HEK293 (cell line): Measurements from ENCODE around the gene PCNX4.

Experiments
- CTCF ChIA-PET: fragments of 350-600 bp; formaldehyde crosslinking; extraction: SDS; loops from one replicate; lab custom pipeline; 2021; ENCODE audit warnings: antibody characterized with exemption; lab: Yijun Ruan, JAX
- POLR2A ChIA-PET: fragments of 300-600 bp; formaldehyde crosslinking; extraction: SDS; loops from one replicate; lab custom pipeline; 2020; ENCODE audit warnings: antibody characterized with exemption, inconsistent platforms; lab: Yijun Ruan, JAX
- H3K27ac ChIP-seq: fragments of 200-500 bp; sonication (Bioruptor generic); 2 replicates; pipeline ENCODE4 v1.5.1; 2014; ENCODE audit warnings: low read depth, low read length, control low read depth, inconsistent platforms; ENCODE audit errors: extremely low read depth
- H3K36me3 ChIP-seq, 2 experiments: fragments of 200-500 bp in 1 of 2; sonication (Bioruptor generic) in 1 of 2; 1 replicate in 1 of 2; 2 replicates in 1 of 2; pipeline ENCODE4 v1.5.1; 2014 to 2017; ENCODE audit warnings: inconsistent platforms in 2 of 2, low read length in 2 of 2; ENCODE audit not compliant: control insufficient read depth in 2 of 2, insufficient read depth in 1 of 2
- H3K4me1 ChIP-seq: fragments of 200-500 bp; sonication (Bioruptor generic); 2 replicates; pipeline ENCODE4 v1.5.1; 2014; ENCODE audit warnings: mild to moderate bottlenecking, low read length, inconsistent platforms; ENCODE audit not compliant: control insufficient read depth, insufficient read depth
- H3K4me3 ChIP-seq: 2 replicates; pipeline ENCODE4 v1.5.1; 2011; ENCODE audit warnings: low read depth, mild to moderate bottlenecking, control low read depth, low read length, moderate library complexity
- H3K9me3 ChIP-seq: fragments of 200-500 bp; sonication (Bioruptor generic); 2 replicates; pipeline ENCODE4 v1.5.1; 2014; ENCODE audit warnings: low read depth, low read length, inconsistent platforms; ENCODE audit not compliant: control insufficient read depth, insufficient read depth
- HIC1 ChIP-seq: fragments of 450-650 bp; formaldehyde crosslinking; IDR thresholded peaks from 2 replicates; pipeline ENCODE4 v1.5.1; 2016; ENCODE audit warnings: missing biosample characterization, missing genetic modification characterization
- HOXC10 ChIP-seq: sonication (generic); formaldehyde crosslinking; IDR thresholded peaks from 2 replicates; pipeline ENCODE4 v1.8.1; 2023; ENCODE audit warnings: mild to moderate bottlenecking, missing genetic modification reagents
- OVOL3 ChIP-seq: fragments of 450-650 bp; formaldehyde crosslinking; IDR thresholded peaks from 2 replicates; pipeline ENCODE4 v1.5.1; 2016; ENCODE audit warnings: missing biosample characterization, missing genetic modification characterization
- PATZ1 ChIP-seq: fragments of 450-650 bp; formaldehyde crosslinking; IDR thresholded peaks from 2 replicates; pipeline ENCODE4 v1.5.1; 2016; ENCODE audit warnings: missing biosample characterization, missing genetic modification characterization
- SP3 ChIP-seq: fragments of 450-650 bp; formaldehyde crosslinking; IDR thresholded peaks from 2 replicates; pipeline ENCODE4 v1.5.1; 2016; ENCODE audit warnings: missing biosample characterization, missing genetic modification characterization
- TCF7L2 ChIP-seq: IDR thresholded peaks from 2 replicates; pipeline ENCODE4 v1.6.1; 2011; ENCODE audit warnings: low read depth, mild to moderate bottlenecking, inconsistent platforms, low read length, moderate library complexity, borderline replicate concordance
- YY2 ChIP-seq: fragments of 450-650 bp; formaldehyde crosslinking; IDR thresholded peaks from 2 replicates; pipeline ENCODE4 v1.5.1; 2016; ENCODE audit warnings: missing biosample characterization, missing genetic modification characterization
- ZBTB1 ChIP-seq: fragments of 450-650 bp; formaldehyde crosslinking; IDR thresholded peaks from 2 replicates; pipeline ENCODE4 v1.5.1; 2016; ENCODE audit warnings: missing biosample characterization, missing genetic modification characterization
- ZBTB6 ChIP-seq: fragments of 450-650 bp; formaldehyde crosslinking; IDR thresholded peaks from 2 replicates; pipeline ENCODE4 v1.5.1; 2017; ENCODE audit warnings: missing biosample characterization, missing genetic modification characterization
- ZIC2 ChIP-seq: fragments of 450-650 bp; formaldehyde crosslinking; IDR thresholded peaks from 2 replicates; pipeline ENCODE4 v1.5.1; 2016; ENCODE audit warnings: missing biosample characterization, missing genetic modification characterization
- ZNF114 ChIP-seq: fragments of 450-650 bp; formaldehyde crosslinking; IDR thresholded peaks from 2 replicates; pipeline ENCODE4 v1.5.0; 2017; ENCODE audit warnings: missing biosample characterization, missing genetic modification characterization
- ZNF121 ChIP-seq: fragments of 450-650 bp; formaldehyde crosslinking; IDR thresholded peaks from 2 replicates; pipeline ENCODE4 v1.5.1; 2016; ENCODE audit warnings: missing biosample characterization, missing genetic modification characterization
- ZNF18 ChIP-seq: fragments of 450-650 bp; formaldehyde crosslinking; IDR thresholded peaks from 2 replicates; pipeline ENCODE4 v1.5.1; 2016; ENCODE audit warnings: missing biosample characterization, missing genetic modification characterization
- ZNF211 ChIP-seq: fragments of 450-650 bp; formaldehyde crosslinking; IDR thresholded peaks from 2 replicates; pipeline ENCODE4 v1.5.1; 2016; ENCODE audit warnings: low read depth, missing biosample characterization, missing genetic modification characterization
- ZNF280C ChIP-seq: fragments of 450-650 bp; formaldehyde crosslinking; IDR thresholded peaks from 2 replicates; pipeline ENCODE4 v1.5.1; 2016; ENCODE audit warnings: missing biosample characterization, missing genetic modification characterization
- ZNF416 ChIP-seq: fragments of 450-650 bp; formaldehyde crosslinking; IDR thresholded peaks from 2 replicates; pipeline ENCODE4 v1.5.1; 2016; ENCODE audit warnings: missing biosample characterization, missing genetic modification characterization
- ZNF501 ChIP-seq: fragments of 450-650 bp; formaldehyde crosslinking; IDR thresholded peaks from 2 replicates; pipeline ENCODE4 v1.5.1; 2016; ENCODE audit warnings: missing biosample characterization, missing genetic modification characterization
- ZNF654 ChIP-seq: fragments of 450-650 bp; formaldehyde crosslinking; IDR thresholded peaks from 2 replicates; pipeline ENCODE4 v1.5.1; 2016; ENCODE audit warnings: low read depth, missing biosample characterization, missing genetic modification characterization
- ZNF660 ChIP-seq: fragments of 450-650 bp; IDR thresholded peaks from 2 replicates; pipeline ENCODE4 v1.5.1; 2018; ENCODE audit warnings: missing biosample characterization, mild to moderate bottlenecking, missing genetic modification characterization
- ZNF768 ChIP-seq: fragments of 450-650 bp; formaldehyde crosslinking; IDR thresholded peaks from 2 replicates; pipeline ENCODE4 v1.5.1; 2018; ENCODE audit warnings: missing biosample characterization, mild to moderate bottlenecking, missing genetic modification characterization
- ZNF785 ChIP-seq: fragments of 450-650 bp; formaldehyde crosslinking; IDR thresholded peaks from 2 replicates; pipeline ENCODE4 v1.5.1; 2016; ENCODE audit warnings: missing biosample characterization, missing genetic modification characterization
- ZSCAN16 ChIP-seq: fragments of 450-650 bp; formaldehyde crosslinking; IDR thresholded peaks from 2 replicates; pipeline ENCODE4 v1.5.1; 2016; ENCODE audit warnings: missing biosample characterization, missing genetic modification characterization
- ZSCAN5A ChIP-seq: fragments of 450-650 bp; formaldehyde crosslinking; IDR thresholded peaks from 2 replicates; pipeline ENCODE4 v1.5.1; 2016; ENCODE audit warnings: missing biosample characterization, missing genetic modification characterization

Gene PCNX4

GRCh38 chr14:60215520-60216420 lies 124.0 kb downstream of the PCNX4 start:
- H3K4me1 ChIP-seq = no peaks in the 10 kb centered on the region
- TF ChIP-seq ZNF768 (tag by site-specific recombination) (no peak), HOXC10 (CRISPR knock-in tag) (no peak), ZNF121 (tag by site-specific recombination) (no peak), YY2 (tag by site-specific recombination) (no peak), ZBTB1 (tag by site-specific recombination) (no peak), ZNF280C (tag by site-specific recombination) (no peak), PATZ1 (tag by site-specific recombination) (no peak), ZSCAN5A (tag by site-specific recombination) (no peak), ZNF501 (tag by site-specific recombination) (no peak), ZNF660 (tag by site-specific recombination) (no peak), ZNF785 (tag by site-specific recombination) (no peak), ZNF114 (tag by site-specific recombination) (no peak)
- TF ChIP-seq, all 188 proteins: peak for 0
- Histone ChIP-seq H3K27ac (no peak overlapping the region), H3K9me3 (no peaks in the 10 kb centered on the region), H3K4me3 (no peak overlapping the region), H3K36me3 (no peaks in the 10 kb centered on the region)
- ChIA-PET CTCF (interaction anchor here (0.7 kb wide), 1 partner anchor 116 kb away, joined by 4 read pairs; no protein-coding TSS in a partner anchor), POLR2A (no interaction called here)

- ChIA-PET CTCF (interaction anchor here (0.6 kb wide), 1 partner anchor 18 kb away, joined by 3 read pairs; no protein-coding TSS in a partner anchor), POLR2A (no interaction called here)
- no peak overlapping the region for H3K4me3 ChIP-seq
- no peak overlapping the region for H3K27ac ChIP-seq
- H3K36me3 ChIP-seq = no peaks in the 10 kb centered on the region
- no peaks in the 10 kb centered on the region for H3K9me3 ChIP-seq
- no peaks in the 10 kb centered on the region for H3K4me1 ChIP-seq
- TF ChIP-seq OVOL3 (no peak), ZSCAN16 (tag by site-specific recombination) (no peak), SP3 (tag by site-specific recombination) (no peak), TCF7L2 (no peak), HIC1 (tag by site-specific recombination) (no peak), ZIC2 (no peak), ZBTB6 (tag by site-specific recombination) (no peak), ZNF416 (tag by site-specific recombination) (no peak), ZNF211 (no peak), ZNF654 (no peak), ZNF18 (tag by site-specific recombination) (no peak)
These were observed 126.0 kb downstream of the PCNX4 start for GRCh38 chr14:60217713-60218112.
